Gastrocnemius medialis (tissue), 4 donors: Measurements from ENCODE around the gene PROKR1.

Experiments
- POLR2A ChIP-seq, 2 donors: fragments of 450-650 bp; IDR thresholded peaks; one replicate each; pipeline ENCODE4 v1.6.1; 2017; ENCODE audit warnings: antibody characterized with exemption in 2 of 2, mild to moderate bottlenecking in 2 of 2, moderate library complexity in 2 of 2
- TF ChIP-seq, protein P1 (sequence below), 5 experiments: fragments of 450-650 bp in 3 of 5; fragments of 200-600 bp in 2 of 5; sonication (generic) in 2 of 5; IDR thresholded peaks in 4 of 5; conservative IDR thresholded peaks in 1 of 5; 1 replicate in 4 of 5; 2 replicates in 1 of 5; pipeline ENCODE4 v1.5.1; 2016 to 2019; ENCODE audit warnings: antibody characterized with exemption in 5 of 5, mild to moderate bottlenecking in 3 of 5, moderate library complexity in 3 of 5

DNA sequence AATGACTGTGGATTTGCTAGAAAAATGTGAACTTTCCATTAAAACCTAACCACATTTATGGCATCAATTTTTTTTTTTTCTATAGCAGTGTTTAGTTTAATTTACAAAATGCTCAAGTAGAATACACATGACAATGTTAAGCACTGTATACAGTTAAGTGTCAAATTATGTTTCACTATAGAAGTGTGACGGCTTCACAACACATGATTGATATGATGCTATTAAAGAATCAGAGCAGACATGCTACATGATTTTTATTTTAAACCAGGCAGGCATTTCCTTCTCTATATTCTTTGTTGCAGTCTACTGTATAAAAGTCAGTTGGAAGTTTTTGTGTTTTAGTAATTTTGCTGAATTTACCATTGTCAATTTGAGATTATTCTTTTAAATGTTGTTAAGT lies 43.6 kb downstream of the PROKR1 start:
- TF ChIP-seq, protein P1, sequence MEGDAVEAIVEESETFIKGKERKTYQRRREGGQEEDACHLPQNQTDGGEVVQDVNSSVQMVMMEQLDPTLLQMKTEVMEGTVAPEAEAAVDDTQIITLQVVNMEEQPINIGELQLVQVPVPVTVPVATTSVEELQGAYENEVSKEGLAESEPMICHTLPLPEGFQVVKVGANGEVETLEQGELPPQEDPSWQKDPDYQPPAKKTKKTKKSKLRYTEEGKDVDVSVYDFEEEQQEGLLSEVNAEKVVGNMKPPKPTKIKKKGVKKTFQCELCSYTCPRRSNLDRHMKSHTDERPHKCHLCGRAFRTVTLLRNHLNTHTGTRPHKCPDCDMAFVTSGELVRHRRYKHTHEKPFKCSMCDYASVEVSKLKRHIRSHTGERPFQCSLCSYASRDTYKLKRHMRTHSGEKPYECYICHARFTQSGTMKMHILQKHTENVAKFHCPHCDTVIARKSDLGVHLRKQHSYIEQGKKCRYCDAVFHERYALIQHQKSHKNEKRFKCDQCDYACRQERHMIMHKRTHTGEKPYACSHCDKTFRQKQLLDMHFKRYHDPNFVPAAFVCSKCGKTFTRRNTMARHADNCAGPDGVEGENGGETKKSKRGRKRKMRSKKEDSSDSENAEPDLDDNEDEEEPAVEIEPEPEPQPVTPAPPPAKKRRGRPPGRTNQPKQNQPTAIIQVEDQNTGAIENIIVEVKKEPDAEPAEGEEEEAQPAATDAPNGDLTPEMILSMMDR (IDR thresholded peaks at IDR 0.05 in 4 of 5, conservative IDR thresholded peaks at IDR 0.05 in 1 of 5), result no peak
- TF ChIP-seq POLR2A (IDR thresholded peaks at IDR 0.05), result no peak
